GM18870 (cell line): ENCODE data around the gene MRPL57.
"Not testable (repeated sequence)": the region's sequence is repeated elsewhere in the genome, so short reads cannot be mapped to it uniquely, and the experiment has no call there.

ENCODE experiments used
- ATAC-seq: cut with Tn5 transposase; IDR thresholded peaks from one replicate; pipeline ENCODE4 v1.9.1; 2021; ENCODE audit warnings: moderate library complexity; ENCODE audit not compliant: unreplicated experiment

The MRPL57 gene

DNA sequence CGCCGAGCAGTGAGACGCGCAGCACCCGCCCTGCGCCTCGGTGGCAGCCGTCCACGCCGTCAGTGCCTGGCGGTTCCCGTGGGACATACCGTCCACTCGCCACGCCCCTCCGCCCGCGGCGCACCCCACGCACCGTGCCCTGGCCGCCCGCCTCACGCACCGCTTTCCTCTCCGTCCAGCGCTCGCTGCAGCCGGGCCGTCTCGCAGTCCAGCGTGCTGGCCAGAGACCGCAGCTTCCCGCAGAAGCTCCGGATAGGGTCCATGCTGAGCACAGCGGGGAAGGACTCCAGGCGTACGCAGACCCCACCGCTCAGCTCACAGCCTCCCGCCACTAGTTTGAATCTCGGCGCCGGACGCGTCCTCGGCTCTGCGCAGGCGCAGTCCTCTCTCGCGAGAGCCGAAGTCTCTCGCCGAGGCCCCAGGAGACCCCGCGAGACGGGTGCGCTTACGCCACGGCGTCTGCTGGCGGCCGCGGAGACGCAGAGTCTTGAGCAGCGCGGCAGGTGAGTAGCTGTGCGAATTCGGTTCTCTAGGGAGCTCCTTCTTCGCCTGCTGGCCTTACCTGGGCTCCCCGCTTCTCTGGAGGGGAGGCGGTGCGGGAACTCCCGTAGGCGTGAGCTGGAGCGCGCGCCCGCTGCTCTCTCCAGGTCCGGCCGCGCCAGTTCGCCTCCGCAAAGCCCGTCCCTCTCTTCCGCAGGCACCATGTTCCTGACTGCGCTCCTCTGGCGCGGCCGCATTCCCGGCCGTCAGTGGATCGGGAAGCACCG is at the start of gene MRPL57, which contains the start of gene SKA3:
Gene MRPL57, plus strand, starts transcription at position 444 of the 767 bp plus-strand sequence. Its CDS starts 259 bp downstream, at position 703.
Gene SKA3, minus strand, starts transcription at position 338 of the 767 bp plus-strand sequence. Its CDS starts 75 bp downstream, at position 263.
- ATAC-seq: peak; percentile 84

DNA sequence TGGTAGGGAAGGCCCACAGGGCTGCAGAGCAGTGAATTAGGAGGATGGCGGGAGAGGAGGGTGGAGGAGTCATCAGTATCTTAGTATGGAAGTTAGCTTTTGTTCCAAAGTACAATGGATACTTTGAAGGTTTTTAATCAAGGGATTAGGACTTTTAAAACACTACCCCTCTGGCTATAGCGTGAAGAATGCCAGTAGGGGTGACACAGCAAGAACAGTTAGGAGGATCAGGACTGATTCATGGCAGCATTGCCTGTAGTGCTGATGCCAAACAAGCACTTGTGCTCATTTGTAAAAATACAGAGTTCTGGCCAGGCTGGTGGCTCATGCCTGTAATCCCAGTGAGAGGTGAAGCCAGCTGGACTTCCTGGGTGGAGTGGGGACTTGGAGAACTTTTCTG is 46.3 kb upstream of the MRPL57 start:
- ATAC-seq: no peak

DNA sequence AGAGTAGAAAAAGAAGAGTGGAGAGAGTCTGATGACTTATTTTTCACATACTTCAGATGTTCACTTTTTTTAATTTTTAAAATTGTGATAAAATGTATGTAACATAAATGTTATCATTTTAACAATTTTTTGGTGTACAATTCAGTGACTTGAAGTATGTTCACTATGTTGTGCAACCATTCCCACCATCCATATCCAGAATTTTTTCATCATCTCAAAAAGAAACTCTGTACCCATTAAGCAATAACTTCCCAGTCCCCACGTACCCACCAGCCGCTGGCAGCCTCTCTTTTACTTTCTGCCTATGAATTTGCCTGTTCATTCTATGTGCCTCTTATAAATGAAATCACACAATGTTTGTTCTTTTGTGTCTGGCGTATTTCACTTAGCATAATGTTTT is 43.4 kb upstream of the MRPL57 start:
- ATAC-seq: no peak

DNA sequence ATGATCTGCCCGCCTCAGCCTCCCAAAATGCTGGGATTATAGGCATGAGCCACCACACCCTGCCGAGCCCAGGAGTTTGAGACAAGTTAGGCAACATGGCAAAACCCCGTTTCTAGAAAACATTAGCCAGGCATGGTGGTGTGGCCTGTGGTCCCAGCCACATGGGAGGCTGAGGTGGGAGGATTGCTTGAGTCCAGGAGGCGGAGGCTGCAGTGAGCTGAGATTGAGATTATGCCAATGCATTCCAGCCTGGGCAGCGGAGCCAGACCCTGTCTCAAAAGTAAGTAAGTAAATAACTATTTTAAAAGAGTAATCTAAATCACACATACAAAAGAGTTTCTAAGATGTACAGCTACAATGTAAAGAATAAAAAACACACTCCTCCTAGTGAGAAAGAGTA is 42.0 kb upstream of the MRPL57 start:
- ATAC-seq: no peak

DNA sequence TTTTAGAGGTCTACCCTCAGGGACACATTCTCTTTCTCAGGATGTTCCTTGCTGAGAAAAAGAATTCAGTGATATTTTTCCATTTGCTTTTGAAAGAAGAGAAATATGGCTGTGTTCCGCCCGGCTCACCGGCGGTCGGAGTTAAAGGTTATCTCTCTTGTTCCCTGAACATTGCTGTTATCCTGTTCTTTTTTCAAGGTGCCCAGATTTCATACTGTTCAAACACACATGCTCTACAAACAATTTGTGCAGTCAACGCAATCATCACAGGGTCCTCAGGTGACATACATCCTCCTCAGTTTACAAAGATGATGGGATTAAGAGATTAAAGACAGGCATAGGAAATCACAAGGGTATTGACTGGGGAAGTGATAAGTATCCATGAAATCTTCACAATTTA is 40.6 kb upstream of the MRPL57 start:
- ATAC-seq: not testable (repeated sequence)

GRCh38 chr13:21137696-21138095 is 38.8 kb upstream of the MRPL57 start:
- ATAC-seq: no peak

DNA sequence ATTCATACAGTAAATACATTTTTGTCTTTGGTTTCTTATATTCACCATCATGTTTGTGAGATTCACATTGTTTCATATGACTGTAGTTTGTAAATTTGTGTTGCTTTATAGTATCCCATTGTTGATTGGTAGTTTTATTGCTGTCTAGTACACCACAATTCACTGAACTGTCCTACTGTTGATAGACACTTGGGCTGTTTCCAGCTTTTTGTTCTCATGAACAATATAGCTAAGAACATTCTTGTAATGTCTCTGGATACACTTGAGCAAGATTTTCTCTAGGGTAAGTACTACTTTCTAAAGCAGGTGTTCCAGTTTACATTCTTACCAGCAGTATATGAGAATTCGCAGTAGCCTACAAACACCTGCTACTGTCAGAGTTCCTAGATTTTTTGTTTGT is 37.9 kb upstream of the MRPL57 start:
- ATAC-seq: no peak

DNA sequence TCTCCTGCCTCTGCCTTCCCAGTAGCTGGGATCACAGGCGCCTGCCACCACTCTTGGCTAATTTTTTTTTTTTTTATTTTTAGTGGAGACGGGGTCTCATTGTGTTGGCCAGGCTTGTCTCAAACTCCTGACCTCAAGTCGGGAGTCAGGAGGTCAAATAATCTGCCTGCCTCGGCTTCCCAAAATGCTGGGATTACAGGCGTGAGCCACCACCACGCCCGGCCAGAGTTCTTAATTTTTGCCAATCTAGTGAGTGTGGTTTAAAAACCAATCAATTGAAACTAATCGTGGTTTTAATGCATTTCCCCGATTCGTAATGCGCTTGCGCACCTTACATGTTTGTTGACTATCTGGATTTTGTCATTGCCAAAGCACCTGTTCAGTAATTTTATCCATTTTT is 37.1 kb upstream of the MRPL57 start:
- ATAC-seq: no peak

DNA sequence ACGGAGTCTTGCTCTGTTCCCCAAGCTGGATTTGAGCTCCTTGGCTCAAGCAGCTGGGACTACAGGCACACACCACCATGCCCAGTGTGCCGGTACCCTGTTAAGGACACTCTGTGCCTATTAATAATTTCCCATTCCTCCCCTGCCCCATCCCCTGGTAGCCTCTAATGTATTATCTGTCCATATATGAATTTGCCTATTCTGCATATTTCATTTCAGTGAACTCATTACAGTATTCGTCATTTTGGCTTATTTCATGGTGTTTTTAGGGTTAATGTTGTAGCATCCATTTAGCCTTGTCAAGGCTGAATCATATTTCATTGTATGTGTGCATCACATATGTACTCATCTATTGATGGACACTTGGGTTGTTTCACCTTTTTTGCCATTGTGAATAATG is 33.7 kb upstream of the MRPL57 start:
- ATAC-seq: no peak

DNA sequence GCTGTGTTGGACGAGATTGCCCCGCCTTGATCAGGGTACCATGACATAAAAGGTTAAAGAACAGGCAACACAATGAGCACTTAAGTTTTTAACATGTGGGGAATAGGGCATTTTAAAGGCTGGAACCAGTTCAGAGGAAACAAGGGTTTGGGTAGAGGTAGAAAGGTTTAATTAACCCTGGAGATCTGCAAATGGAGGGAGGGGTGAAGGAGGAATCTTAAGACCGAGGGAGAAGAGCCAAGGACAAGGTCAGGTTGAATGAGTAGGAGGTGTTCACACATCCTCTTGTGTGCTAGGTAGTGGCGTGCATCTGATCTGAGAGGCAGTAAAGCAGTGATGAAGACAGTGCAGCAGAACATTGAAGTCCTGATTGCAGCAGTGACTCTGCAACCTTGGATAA is 28.6 kb upstream of the MRPL57 start:
- no peak for ATAC-seq

DNA sequence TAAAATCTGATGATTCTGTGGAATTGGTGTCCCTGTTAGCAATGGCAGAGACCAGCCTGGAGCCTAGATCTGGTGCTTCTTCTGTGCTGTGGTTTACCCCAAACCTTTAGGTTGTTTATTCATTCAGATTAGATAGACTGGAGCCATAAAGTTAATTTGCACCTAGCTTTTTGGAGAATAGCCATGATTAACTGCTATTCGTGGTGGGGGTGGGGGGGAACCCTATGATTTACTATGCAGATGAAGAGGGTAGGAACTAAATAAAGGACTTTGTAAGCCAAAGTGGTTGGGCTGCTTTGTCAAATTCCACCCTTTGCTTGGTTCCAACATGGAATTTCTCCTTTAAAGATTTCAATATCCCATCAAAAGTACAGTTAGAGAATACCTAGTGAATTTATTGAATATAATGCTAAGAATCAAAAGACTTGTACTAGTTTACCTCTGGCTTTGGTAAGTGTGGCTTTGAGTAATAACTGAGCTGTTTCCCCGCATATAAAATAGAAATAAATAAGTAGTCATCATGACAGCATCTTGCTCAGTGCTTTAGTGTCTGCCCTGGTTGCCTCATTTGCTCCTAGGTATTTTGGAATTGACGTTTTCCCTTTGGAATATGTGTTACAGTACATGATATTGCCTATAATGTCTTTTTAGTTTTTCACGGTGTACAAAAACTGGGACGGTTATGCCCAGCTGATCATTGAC is 27.8 kb upstream of the MRPL57 start:
- no peak for ATAC-seq

DNA sequence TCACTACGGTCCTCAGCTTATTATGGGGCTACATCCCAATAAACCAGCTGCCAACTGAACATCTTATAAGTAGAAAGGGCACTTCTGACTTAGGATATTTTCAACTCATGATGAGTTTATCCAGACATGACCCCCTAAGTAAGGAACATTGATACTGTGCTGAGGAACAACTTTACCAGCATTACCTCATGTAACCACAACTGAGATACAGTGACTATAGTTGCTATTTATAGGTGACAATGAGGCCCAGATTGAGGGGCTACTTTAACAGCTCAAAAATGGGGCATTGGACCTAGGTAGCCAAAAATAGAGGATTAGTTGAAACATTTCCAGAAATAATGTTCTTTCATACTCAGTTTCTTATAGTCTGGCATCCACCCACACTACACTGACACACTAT is 26.9 kb upstream of the MRPL57 start:
- ATAC-seq: no peak

GRCh38 chr13:21150013-21150412 is 26.4 kb upstream of the MRPL57 start:
- no peak for ATAC-seq

- no peak for ATAC-seq
Measured at GRCh38 chr13:21152251-21152899, 24.1 kb upstream of the MRPL57 start.

GRCh38 chr13:21164631-21165030 is 11.8 kb upstream of the MRPL57 start:
- no peak for ATAC-seq

GRCh38 chr13:21165606-21166005 is 10.9 kb upstream of the MRPL57 start:
- ATAC-seq: not testable (repeated sequence)

DNA sequence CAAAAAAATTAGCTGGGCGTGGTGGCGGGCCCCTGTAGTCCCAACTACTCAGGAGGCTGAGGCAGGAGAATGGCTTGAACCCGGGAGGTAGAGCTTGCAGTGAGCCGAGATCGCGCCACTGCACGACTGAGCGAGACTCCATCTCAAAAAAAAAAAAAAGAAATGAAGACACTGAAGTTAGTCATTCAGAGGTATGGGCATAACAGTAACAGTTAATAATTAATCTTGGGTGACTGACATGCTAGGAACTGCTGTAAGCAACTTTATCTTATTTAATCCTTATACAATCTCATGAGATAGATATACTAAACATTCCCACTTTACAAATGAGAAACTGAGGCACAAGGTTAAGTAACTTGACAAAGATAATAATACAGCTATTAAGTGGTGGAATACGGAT is 5.0 kb upstream of the MRPL57 start:
- ATAC-seq: no peak

GRCh38 chr13:21173767-21174166 is 2.7 kb upstream of the MRPL57 start:
- not testable (repeated sequence) for ATAC-seq

GRCh38 chr13:21175656-21176214 is 723 bp upstream of the MRPL57 start:
- ATAC-seq: no peak

DNA sequence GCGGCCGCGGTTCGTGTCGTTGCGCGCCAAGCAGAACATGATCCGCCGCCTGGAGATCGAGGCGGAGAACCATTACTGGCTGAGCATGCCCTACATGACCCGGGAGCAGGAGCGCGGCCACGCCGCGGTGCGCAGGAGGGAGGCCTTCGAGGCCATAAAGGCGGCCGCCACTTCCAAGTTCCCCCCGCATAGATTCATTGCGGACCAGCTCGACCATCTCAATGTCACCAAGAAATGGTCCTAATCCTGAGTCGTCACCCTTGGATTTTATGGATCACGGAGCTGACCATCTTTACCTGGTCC is 475 bp downstream of the MRPL57 start:
- peak; percentile 5 for ATAC-seq

DNA sequence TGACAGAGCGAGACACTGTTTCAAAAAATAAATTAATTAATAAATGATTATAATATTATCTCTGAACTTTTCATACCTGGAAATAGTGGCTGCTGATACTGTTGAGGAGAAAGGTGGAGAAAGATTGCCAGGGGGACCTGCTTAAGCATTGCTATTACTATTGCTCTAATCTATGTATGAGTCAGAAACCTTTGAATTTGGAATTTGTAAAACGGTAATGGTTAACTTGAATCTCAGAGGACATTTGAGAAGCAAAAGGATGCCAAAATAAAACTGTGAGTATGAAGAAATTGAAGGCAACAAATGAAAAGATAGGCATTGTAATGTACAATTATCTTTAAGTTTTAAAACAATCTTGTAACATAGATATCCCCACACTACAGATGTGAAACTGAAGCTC is 5.2 kb downstream of the MRPL57 start:
- no peak for ATAC-seq

DNA sequence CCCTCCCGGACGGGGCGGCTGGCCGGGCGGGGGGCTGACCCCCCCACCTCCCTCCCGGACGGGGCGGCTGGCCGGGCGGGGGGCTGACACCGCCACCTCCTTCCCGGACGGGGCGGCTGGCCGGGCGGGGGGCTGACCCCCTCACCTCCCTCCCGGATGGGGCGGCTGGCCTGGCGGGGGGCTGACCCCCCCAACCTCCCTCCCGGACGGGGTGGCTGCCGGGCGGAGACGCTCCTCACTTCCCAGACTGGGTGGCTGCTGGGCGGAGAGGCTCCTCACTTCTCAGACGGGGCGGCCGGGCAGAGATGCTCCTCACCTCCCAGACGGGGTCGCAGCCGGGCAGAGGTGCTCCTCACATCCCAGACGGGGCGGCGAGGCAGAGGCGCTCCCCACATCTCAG is 10.0 kb downstream of the MRPL57 start:
- ATAC-seq: not testable (repeated sequence)
